HG03280 (cell line): ENCODE data around the gene ATP5MC3.
"Not testable (repeated sequence)": the region's sequence is repeated elsewhere in the genome, so short reads cannot be mapped to it uniquely, and the experiment has no call there.

Experiments
- ATAC-seq: cut with Tn5 transposase; IDR thresholded peaks from one replicate; pipeline ENCODE4 v1.9.1; 2021; ENCODE audit warnings: mild to moderate bottlenecking, moderate library complexity; ENCODE audit not compliant: unreplicated experiment

The ATP5MC3 gene

GRCh38 chr2:175181104-175181876 is at the start of gene ATP5MC3:
TSS of gene ATP5MC3 (minus strand) at chr2:175181710. CDS start at chr2:175181393, 317 bp downstream.
- peak; percentile 90 for ATAC-seq

DNA sequence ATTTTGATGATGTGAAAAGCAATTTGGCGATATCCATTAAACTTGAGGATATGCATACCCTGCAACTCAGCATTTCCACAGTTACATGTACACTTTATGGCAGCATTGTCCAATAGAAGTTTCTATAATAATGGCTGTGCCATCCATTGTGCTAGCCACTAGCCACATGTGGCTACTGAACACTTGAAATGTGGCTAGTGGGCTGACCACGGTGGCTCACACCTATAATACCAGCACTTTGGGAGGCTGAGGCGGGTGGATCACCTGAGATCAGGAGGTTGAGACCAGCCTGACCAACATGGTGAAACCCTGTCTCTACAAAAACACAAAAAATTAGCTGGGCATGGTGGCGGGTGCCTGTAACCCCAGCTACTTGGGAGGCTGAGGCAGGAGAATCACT is 47.1 kb upstream of the ATP5MC3 start:
- ATAC-seq: not testable (repeated sequence)

DNA sequence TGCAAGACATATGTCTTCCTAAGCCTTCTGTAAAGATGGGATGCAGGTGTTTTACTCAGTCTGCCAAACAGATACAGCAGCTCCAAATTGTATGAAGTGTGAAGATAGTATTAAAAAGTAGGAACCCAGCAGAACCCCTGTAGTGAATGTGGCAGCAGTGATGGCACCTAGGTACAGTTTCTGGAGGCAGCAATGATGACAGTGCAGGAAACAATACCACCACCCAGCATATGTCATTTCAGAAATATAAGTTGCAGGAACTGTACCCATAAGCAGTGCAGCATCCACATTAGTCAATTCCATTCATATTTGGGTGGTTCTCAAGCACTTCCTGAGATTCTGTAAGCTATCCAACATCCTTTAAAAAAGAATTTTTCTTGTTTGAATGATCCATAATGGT is 46.7 kb upstream of the ATP5MC3 start:
- no peak for ATAC-seq

DNA sequence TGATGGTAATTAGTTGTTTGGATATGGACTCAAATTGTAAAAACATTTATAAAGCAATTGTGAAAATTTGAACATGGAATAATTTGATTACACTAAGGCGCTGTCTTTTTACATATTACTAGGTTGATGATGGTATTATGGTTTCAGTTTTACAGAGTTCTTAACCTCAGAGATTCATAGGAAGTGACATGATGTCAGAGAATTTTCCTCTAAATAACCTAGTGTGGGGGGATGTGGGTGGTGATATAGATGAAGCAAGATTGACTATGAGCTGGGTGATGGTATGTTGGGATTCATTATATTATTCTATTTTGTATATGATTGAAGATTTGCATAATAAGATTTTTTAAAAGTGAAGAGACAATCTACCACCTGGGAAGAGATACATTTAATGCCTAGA is 45.9 kb upstream of the ATP5MC3 start:
- ATAC-seq: no peak

DNA sequence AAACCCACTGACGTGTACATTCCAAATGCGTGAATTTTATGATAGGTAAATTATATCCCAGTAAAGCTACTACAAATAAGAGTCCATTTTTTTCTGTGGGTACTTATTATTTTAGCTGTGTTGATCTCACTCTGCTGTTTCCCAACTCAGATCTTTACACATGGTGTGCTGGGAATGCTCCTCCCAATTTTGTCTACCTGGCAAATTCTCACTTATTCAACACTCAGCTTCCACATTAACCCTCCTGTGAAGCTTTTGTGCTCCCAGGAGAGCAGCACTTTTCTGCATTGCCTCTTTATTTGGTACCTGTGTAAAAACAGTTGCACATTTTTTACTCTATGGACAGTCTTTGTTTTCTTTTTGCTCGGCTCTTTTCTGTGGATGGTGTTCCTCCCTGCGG is 38.6 kb upstream of the ATP5MC3 start:
- no peak for ATAC-seq

DNA sequence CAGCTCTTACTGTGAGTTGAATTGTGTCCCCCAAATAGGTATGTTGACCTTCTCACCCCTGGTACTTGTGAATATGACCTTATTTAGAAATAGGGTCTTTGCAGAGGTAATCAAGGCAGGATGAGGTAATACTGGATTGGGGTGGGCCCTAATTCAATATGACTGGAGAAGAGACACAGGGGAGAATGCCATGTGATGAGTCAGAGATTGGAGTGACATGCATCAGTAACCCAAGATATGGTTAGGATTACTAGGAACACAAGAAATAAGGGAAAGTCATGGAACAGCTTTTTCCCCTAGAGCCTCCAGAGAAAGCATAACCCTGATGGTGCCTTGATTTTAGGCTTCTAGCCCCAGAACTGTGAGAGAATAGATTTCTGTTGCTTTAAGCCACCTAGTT is 37.0 kb upstream of the ATP5MC3 start:
- no peak for ATAC-seq

GRCh38 chr2:175207741-175208438 is 26.4 kb upstream of the ATP5MC3 start:
- ATAC-seq: no peak

DNA sequence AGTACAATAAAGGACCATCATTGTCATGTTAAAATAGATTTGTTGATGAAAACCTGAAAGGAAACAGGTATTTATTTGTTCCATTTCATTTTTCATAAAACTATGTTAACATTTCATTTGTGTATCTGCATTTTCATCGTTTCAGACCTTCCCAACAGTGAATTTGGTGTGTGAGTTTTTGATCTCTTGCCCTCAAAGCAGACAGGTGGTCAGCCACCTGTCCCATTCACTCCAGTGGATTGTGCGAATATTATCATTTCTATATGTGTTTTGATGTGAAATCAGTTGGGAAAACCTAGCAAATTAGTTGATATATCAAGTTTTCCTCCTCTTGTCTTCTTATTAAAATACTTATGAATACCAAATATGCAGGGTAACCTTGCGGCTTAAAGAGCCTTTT is 25.4 kb upstream of the ATP5MC3 start:
- no peak for ATAC-seq

- no peak for ATAC-seq
Observed at GRCh38 chr2:175205523-175205922, 24.0 kb upstream of the ATP5MC3 start.

- ATAC-seq: peak; percentile 91
Observed at GRCh38 chr2:175203621-175204496, 22.3 kb upstream of the ATP5MC3 start.

DNA sequence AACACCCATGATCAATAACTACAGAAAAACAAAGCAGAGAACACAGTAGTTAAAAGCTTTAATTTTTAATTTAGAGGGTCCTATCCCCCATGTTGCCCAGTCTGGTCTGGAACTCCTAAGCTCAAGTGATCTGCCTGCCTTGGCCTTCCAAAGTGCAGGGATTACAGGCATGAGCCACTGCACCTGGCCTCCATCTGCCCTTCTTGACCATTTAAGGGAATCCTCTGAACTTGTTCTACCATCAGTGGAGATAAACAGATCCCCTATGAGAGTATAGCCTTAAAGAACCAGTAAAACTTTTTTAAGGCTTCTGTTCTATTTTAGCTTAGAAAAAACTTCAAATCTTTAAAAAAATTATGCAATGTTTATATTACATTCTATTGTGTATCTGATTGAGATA is 13.5 kb upstream of the ATP5MC3 start:
- no peak for ATAC-seq

DNA sequence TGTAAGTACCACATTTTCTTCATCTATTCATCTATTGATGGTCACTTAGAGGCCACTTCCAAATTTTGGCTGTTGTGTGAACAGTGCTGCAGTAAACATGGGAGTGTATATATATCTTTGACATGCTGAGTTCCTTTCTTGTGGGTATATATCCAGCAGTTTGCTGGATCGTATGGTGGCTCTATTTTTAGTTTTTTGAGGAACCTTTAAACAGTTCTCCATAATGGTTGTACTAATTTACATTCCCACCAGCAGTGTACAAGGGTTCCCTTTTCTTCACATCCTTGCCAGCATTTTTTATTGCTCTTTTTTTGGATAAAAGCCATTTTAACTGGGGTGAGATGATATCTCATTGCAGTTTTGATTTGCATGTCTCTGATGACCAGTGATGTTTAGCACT is 7.3 kb upstream of the ATP5MC3 start:
- no peak for ATAC-seq

- peak; percentile 65 for ATAC-seq
Observed at GRCh38 chr2:175187378-175187777, 5.9 kb upstream of the ATP5MC3 start.

DNA sequence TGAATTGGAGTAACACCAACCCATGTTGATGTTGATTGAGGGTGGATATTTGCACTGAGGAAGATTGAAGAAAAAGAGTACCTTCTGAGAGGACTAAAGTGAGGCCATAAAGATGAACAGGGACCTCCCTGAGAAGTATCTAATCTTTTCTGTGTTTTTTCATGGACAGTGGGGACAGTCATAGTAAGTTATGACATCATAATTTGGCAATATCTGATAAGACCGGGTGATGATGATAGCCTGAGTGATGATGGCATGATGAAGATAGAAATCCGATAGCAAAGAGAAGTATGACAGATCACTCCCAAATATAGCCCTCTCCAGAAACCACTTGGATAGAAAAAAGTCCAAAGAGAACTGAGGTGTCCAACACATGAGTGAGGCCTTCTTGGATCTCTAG is 2.2 kb upstream of the ATP5MC3 start:
- no peak for ATAC-seq

DNA sequence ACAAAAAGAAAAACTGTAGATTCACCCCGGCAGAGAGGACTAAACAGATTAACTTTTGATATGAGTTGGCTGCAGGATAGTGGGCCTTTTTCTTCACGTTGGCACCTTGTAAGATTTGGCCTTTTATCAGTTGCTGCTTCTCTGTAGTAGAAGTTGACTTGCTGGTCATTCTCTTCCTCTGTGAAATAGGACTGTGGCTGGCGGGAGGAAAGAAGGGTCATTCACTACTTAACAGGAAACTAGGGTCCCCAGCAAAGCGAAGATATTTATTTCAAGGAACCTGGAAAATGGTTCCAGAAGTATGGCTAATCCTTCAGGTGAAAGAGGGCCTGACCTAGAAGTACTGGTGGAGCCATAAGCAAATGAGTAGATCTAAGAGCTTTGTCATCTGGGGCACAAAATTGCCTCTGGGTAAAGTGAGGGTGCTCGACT is 383 bp upstream of the ATP5MC3 start:
- ATAC-seq: no peak

- ATAC-seq: peak; percentile 46
Observed at GRCh38 chr2:175180701-175181103, 808 bp downstream of the ATP5MC3 start.

- no peak for ATAC-seq
Observed at GRCh38 chr2:175176624-175177023, 4.9 kb downstream of the ATP5MC3 start.

GRCh38 chr2:175175896-175176295 is 5.6 kb downstream of the ATP5MC3 start:
- ATAC-seq: no peak

DNA sequence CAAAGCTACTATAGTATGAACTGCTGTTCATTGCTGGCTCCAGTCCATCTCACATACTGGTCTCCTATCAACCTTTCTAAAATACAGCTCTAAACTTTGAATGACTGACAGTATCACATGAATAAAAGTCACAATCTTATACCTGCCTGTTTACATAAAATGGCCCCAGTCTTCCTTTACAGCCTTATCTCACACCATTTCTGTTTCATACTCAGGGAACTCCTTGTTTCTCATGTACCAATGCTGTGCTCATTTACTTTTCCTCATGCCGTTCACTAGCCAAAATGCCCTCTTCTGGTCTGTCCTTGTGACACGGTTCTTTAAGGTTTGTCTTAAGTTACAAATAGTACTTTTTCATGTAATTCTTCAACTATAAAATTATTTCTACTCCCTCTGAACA is 6.2 kb downstream of the ATP5MC3 start:
- ATAC-seq: no peak

DNA sequence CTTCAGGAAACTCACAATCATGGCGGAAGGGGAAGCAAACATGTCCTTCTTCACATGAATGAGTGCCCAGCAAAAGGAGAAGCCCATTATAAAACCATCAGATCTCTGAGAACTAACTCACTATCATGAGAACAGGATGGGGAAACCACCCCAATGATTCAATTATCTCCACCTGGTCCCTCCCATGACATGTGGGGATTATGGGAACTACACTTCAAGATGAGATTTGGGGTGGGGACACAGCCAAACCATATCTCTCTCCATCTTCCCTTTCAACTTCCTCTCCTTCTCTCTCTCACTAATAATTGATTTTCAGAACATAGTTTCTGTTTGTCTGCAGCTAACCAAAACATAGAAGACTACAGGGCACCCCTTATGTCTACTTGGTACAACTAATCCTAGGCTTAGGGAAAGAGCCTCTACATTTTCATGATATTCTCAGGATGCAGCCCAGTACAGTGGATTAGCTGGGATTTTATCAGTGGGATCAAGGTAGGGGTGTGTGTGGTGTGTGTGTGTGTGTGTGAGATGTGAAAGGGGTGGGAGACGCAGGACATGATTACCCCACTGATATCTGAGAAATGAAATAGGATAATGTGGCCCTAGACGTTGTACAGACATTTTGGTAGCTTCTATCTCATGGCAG is 10.7 kb downstream of the ATP5MC3 start:
- no peak for ATAC-seq

GRCh38 chr2:175169191-175169590 is 12.3 kb downstream of the ATP5MC3 start:
- no peak for ATAC-seq
